Activated naive CD4-positive, alpha-beta T cell treated with anti-CD3 and anti-CD28 coated beads, Interleukin-2, amount 50 U/mL, for 16 hours (primary cell): Measurements from ENCODE around the gene TMEM209.
A peak's percentile ranks its signal among the peaks of the same experiment; 100 is the strongest.
"Not testable (repeated sequence)": the region's sequence is repeated elsewhere in the genome, so short reads cannot be mapped to it uniquely, and the experiment has no call there.

Source experiments
- DNase-seq: peaks from one replicate; pipeline ENCODE4 v3.0.0-alpha.2; 2020

The TMEM209 gene

GRCh38 chr7:130157700-130158099, 47.5 kb downstream of the TMEM209 start:
- DNase-seq: no peak

GRCh38 chr7:130156140-130156539, 49.1 kb downstream of the TMEM209 start:
- no peak for DNase-seq

DNA sequence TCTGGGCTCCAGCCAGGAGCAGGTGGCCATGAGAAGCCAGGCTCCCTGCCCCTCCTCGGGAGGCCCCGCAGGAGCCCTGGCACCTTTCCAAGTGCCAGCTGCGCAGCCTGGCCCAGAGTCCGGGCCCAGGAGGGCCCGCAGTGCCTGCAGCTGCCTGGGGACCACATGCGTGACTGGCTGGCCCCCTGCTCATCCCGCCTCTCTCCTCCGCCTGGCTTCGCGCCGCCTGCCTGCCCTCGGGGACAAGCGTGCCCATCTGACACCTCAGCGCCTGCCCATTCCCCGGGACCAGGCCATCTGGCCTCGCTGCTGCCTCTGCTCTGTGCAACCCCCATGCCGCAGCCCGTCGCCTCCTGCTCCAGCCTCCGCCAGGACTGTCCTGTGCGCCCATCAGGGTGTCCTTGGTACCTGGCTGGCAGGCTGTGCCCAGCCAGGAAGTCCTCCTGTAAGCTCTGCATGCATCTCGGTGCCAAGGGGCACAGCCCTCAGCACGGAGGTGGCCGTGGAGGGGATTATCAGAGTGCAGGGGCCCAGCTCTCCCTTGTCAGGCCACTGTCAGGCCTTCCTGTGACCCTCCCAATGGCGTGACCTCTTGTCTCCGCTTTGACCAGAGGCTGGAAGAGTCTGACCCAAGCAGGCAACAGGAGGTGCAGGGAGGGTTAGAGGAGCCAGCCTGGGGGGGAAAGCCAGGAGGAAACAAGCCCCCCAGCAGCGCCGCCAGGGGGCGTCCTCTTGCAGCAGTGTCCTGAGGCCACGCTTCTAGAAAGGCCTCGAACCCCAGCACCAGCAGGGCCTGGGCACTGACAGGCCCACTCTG, 50.5 kb downstream of the TMEM209 start:
- DNase-seq: no peak

GRCh38 chr7:130154131-130154500, 51.1 kb downstream of the TMEM209 start:
- no peak for DNase-seq

- DNase-seq: no peak
Observed at GRCh38 chr7:130153211-130153908, 51.8 kb downstream of the TMEM209 start.

DNA sequence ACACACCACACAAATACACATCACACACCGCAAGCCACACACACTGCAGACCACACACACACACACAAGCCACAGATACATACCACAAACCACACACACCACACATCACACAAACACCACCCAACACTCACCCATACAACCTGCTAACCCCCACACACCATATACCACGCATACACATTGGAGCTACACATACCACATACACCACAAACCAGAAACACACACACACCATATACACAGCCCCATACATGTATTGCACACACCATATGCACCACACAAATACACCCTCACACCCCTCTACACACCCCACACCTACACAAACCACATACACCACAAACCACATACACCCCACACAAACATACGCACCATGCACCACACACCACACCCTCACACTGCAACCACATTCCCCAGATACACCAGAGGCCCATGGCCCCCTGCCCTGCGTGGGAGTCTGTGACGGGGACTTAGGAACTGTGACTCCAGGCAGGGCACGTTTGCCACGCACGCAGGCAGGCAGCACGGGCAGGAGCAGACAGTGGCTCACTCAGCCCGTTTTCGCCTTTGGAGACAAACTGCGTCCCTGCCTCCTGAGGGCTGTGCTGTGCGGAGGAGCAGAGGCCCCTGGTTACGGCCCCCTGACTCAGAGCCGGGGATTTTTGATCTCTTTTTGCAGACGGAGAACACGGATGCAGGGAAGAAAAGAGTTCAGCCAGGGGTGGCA, 52.6 kb downstream of the TMEM209 start:
- peak; percentile 22 for DNase-seq

DNA sequence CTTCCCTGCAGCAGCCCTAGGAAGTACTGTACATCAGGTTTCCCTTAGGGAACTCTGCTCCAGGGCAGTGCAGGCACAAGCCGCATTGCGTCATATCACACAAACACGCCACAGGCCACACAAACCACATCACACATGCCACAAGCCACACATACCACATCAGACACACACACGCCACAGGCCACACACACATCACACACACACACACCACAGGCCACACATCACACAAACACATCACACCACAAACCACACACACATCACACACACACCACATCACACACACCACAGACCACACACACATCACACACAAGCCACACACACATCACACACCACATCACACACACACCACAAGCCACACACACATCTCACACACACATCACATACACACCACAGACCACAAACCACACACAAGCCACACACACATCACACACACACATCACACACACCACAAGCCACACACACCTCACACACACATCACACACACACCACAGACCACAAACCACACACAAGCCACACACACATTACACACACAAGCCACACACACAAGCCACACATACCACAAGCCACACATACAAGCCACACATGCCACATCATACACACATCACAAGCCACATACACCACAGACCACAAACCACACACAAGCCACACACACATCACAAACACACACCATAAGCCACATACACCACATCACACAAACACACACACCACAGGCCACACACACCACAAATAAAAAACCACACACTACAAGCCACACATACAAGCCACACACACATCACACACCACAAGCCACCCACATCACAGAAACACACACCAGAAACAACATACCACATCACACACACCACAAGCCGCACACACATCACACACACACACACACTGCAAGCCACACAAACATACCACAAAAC, 53.4 kb downstream of the TMEM209 start:
- DNase-seq: no peak

DNA sequence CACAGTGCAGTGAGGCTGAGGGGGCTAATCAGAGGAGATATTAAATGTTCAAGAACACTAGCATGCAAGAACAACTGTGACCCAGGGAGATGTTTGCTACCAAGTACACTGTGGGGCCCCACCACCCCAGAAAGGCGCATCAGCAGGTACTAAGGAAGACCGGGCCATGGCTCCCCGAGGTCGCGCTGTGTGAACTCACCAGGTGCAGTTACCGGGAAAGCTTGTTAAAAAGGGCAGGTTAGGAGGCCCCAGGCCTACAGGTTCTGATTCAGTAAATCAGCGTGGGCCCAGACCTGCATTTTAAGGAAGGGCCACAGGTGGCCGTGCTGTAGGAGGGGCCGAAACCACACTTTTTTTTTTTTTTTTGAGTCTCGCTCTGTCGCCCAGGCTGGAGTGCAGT, 54.6 kb downstream of the TMEM209 start:
- DNase-seq: no peak

DNA sequence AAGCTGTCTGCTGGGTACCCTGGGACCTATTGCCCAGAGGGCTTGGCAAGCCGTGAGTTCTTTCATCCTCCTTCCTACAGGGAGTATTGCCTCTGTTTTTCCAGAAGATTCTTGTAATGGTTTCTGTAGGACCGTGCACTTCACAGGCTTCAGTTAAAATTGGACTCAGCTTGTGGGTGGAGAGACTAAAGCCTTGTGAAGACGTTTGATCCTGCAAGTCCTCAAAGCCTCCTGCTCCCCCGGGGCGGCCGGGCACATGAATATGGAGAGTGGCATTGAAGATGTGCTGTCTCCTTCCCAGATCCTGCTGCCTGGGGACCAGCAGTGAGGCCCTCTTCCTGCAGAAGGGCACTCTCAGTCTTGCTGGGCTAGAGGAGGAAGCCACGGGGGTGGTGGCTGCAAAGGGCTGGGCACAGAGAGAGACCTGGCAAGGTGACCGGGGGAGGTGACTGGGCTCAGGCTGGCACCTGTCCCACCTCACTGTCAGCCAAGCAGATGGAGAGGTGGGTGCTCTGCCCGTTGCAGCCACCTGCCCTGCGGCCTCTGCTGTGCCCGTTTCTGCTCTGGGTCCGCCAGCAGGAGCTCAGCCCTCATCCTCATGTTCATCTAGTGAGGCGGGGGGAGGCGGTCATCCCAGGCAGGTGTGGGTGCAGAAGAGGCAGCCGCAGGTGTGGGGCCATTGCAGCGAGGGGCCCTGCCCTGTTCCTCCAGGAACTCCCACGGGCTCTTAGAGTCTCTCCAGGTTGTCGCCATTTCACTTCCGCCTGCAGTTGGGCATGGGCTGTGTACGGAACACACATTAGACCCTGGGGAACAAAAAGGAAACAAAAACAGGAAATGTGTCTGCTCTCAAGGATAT, 55.7 kb downstream of the TMEM209 start:
- DNase-seq: no peak

DNA sequence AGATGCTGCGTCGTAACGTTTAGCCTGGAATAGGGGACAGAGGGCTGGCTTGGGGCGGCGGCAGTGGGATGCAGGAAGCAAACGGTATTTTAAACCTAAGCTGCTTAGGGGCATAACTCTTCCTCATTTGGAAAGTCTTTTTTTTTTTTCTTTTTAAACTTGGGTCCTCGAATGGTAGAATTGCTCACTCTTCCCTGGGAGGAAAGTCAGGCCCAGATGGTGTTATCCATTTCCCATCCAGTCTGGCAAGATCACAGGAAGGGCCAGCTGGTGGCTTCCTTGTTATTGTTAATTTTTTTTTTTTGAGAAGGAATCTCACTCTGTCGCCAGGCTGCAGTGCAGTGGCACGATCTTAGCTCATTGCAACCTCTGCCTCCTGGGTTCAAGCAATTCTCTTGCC, 56.6 kb downstream of the TMEM209 start:
- DNase-seq: no peak

- no peak for DNase-seq
Observed at GRCh38 chr7:130147710-130148325, 57.4 kb downstream of the TMEM209 start.

- DNase-seq: no peak
Observed at GRCh38 chr7:130146693-130147405, 58.4 kb downstream of the TMEM209 start.

DNA sequence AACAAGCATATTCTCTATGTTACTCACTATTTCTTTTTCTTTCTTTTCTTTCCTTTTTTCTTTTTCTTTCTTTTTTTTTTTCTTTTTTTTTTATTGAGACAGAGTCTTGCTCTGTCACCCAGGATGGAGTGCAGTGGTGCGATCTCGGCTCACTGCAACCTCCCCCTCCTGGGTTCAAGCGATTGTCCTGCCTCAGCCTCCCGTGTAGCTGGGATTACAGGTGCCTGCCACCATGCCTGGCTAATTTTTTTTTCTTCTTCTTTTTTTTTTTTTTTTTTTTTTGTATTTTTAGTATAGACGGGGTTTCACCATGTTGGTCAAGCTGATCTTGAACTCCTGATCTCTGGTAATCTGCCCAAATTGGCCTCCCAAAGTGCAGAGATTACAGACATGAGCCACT, 59.1 kb downstream of the TMEM209 start:
- not testable (repeated sequence) for DNase-seq

- no peak for DNase-seq
Observed at GRCh38 chr7:130145424-130146100, 59.6 kb downstream of the TMEM209 start.

- DNase-seq: no peak
Observed at GRCh38 chr7:130144312-130145171, 60.7 kb downstream of the TMEM209 start.

DNA sequence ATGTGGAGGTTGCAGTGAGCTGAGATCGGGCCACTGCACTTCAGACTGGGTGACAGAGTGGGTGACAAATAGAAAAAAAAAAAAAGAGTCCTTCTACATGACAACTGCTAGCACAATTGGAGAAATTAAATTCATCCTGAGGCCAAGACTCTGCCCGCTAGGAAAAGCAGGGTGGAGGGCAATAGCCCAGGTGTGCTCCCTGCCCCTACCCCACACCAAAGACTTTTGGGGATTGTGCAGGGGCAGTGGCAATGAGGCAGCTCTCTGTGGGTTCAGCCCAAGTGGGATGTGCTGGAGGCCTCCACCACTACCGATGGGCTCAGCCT, 61.3 kb downstream of the TMEM209 start:
- no peak for DNase-seq

DNA sequence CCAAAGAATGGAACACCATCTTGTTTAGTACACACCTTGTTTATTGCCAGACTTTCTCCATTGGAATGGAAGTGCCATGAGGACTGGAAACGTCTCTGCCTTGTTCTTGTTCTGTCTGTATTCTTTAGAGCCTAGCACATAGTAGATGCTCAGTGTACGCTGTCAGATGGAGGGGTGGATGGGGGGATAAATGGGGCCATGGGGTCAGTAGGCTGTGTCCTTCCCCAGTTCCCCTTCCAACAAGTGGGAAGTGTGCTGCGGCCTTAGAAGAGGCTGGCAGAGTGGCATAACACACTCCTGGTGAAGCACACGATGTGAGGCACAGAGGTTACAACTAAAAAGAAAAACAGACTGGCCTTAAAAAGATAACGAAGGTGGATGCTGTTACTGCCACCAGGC, 61.9 kb downstream of the TMEM209 start:
- DNase-seq: no peak

GRCh38 chr7:130142654-130143333, 62.4 kb downstream of the TMEM209 start:
- DNase-seq: no peak
